Nephron (organoid): ENCODE measurements around the gene CENPP.

ENCODE experiments used
- H3K27ac Mint-ChIP-seq, 3 experiments: 2 replicates each; pipeline ENCODE4 v1.8.0; 2020; ENCODE audit warnings: mixed read lengths in 3 of 3, mild to moderate bottlenecking in 2 of 3, moderate library complexity in 1 of 3
- H3K27me3 Mint-ChIP-seq: 2 replicates; pipeline ENCODE4 v1.8.0; 2021; ENCODE audit warnings: low read depth, mild to moderate bottlenecking, moderate library complexity, mixed read lengths
- H3K36me3 Mint-ChIP-seq: 2 replicates; pipeline ENCODE4 v1.8.0; 2020; ENCODE audit warnings: low read depth, mixed read lengths
- H3K4me1 Mint-ChIP-seq: 2 replicates; pipeline ENCODE4 v1.8.0; 2020; ENCODE audit warnings: mixed read lengths
- H3K4me3 Mint-ChIP-seq, 3 experiments: 2 replicates each; pipeline ENCODE4 v1.8.0; 2020; ENCODE audit warnings: mild to moderate bottlenecking in 3 of 3, mixed read lengths in 3 of 3, moderate library complexity in 2 of 3
- H3K9me3 Mint-ChIP-seq: 2 replicates; pipeline ENCODE4 v1.8.0; 2020; ENCODE audit warnings: mixed read lengths
- TF ChIP-seq, protein P1 (sequence below), 3 experiments: fragments of 200-600 bp; sonication (generic); IDR thresholded peaks; one replicate each; pipeline ENCODE4 v1.5.0; 2021; ENCODE audit warnings: antibody characterized with exemption in 3 of 3; ENCODE audit not compliant: unreplicated experiment in 3 of 3

The CENPP gene

GRCh38 chr9:92369075-92369474 is 43.3 kb downstream of the CENPP start:
- Mint-ChIP-seq H3K9me3 (peaks cover 14% of the 10 kb centered on the region), H3K4me3 (no peak overlapping the region), H3K27me3 (no peaks in the 10 kb centered on the region), H3K36me3 (peaks cover 12% of the 10 kb centered on the region), H3K4me1 (no peaks in the 10 kb centered on the region), H3K27ac (no peak overlapping the region)
- TF ChIP-seq, protein P1, sequence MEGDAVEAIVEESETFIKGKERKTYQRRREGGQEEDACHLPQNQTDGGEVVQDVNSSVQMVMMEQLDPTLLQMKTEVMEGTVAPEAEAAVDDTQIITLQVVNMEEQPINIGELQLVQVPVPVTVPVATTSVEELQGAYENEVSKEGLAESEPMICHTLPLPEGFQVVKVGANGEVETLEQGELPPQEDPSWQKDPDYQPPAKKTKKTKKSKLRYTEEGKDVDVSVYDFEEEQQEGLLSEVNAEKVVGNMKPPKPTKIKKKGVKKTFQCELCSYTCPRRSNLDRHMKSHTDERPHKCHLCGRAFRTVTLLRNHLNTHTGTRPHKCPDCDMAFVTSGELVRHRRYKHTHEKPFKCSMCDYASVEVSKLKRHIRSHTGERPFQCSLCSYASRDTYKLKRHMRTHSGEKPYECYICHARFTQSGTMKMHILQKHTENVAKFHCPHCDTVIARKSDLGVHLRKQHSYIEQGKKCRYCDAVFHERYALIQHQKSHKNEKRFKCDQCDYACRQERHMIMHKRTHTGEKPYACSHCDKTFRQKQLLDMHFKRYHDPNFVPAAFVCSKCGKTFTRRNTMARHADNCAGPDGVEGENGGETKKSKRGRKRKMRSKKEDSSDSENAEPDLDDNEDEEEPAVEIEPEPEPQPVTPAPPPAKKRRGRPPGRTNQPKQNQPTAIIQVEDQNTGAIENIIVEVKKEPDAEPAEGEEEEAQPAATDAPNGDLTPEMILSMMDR (IDR thresholded peaks at IDR 0.05; ENCODE audit: unreplicated experiment in 3 of 3), result no peak

DNA sequence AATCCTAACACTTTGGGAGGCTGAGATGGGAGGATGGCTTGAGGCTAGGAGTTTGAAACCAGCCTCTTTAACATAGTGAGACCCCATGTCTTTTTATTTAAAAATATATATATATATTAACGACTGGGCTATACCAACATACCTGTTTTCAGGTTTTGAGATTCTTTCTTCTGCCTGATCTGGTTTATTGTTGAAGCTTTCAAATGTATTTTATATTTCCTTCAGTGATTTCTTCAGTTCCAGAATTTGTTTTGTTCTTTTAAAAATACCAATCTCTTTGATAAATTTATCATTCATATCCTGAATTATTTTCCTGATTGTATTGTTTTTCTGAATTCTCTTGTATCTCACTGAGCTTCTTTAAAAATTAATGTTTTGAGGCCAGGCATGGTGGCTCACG is 47.4 kb downstream of the CENPP start:
- Mint-ChIP-seq H3K36me3 (peaks cover 30% of the 10 kb centered on the region), H3K4me1 (peaks cover 10% of the 10 kb centered on the region), H3K9me3 (peaks cover 32% of the 10 kb centered on the region), H3K27me3 (no peaks in the 10 kb centered on the region), H3K4me3 (no peak overlapping the region), H3K27ac (no peak overlapping the region)
- TF ChIP-seq, protein P1 (IDR thresholded peaks at IDR 0.05; ENCODE audit: unreplicated experiment in 3 of 3), result no peak

DNA sequence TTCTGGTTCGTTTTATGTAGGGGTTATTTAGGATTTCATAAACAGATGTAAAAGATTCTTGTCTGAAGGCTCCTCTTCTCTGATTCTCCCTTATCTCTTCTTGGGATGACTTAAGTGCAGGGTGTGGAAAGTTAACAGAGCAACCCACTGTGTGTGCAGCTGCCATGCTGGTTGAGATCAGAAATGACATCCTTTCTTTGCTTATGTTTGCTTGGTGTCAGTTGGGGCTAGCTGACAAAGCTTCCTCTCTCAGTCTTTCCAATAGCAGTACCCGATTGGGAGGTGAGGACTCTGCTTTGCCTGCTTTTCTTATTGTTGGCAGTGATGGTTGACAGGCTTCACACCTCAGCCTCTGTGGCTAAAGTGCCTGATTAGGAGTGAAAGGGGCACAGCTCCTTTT is 52.1 kb downstream of the CENPP start:
- Mint-ChIP-seq H3K9me3 (peaks cover 22% of the 10 kb centered on the region), H3K27me3 (no peaks in the 10 kb centered on the region), H3K36me3 (peaks cover 22% of the 10 kb centered on the region), H3K4me3 (no peak overlapping the region), H3K27ac (peak overlapping the region; percentile 77 to 87 (median 84)), H3K4me1 (peaks cover 10% of the 10 kb centered on the region)
- TF ChIP-seq, protein P1 (IDR thresholded peaks at IDR 0.05; ENCODE audit: unreplicated experiment in 3 of 3), result no peak

- TF ChIP-seq, protein P1 (IDR thresholded peaks at IDR 0.05; ENCODE audit: unreplicated experiment in 3 of 3), result no peak
- H3K9me3 Mint-ChIP-seq, result peaks cover 18% of the 10 kb centered on the region
Observed at GRCh38 chr9:92378865-92379560, 53.3 kb downstream of the CENPP start.

DNA sequence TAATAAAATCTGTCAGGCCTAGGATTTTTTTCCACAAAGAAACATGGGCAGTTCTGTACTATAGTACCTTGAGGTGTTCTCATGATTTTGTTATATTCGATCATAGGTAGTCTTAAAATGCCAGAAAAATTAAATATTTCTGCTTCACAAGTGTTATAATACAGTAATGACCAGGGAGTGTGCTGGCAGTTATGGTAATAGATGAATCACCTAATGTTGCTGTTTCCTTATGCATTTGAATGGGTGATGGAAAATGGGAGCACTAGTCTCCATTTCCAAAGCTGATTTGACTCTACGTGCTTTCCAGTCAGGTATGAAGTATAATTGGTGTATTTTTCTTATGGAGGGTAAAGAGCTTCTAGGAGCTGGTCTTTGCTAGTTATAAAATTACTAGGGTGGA is 54.9 kb downstream of the CENPP start:
- Mint-ChIP-seq H3K36me3 (peaks cover 6% of the 10 kb centered on the region), H3K9me3 (peaks cover 7% of the 10 kb centered on the region), H3K27ac (no peak overlapping the region), H3K27me3 (no peaks in the 10 kb centered on the region), H3K4me1 (peaks cover 10% of the 10 kb centered on the region), H3K4me3 (no peak overlapping the region)
- TF ChIP-seq, protein P1 (IDR thresholded peaks at IDR 0.05; ENCODE audit: unreplicated experiment in 3 of 3), result no peak

More at GRCh38 chr9:92378865-92379560, 53.3 kb downstream of the CENPP start:
- Mint-ChIP-seq H3K27me3 (no peaks in the 10 kb centered on the region), H3K27ac (peak overlapping the region; percentile 46 to 84 (median 77)), H3K36me3 (peaks cover 19% of the 10 kb centered on the region), H3K4me3 (no peak overlapping the region), H3K4me1 (peaks cover 10% of the 10 kb centered on the region)

- no peaks in the 10 kb centered on the region for H3K36me3 Mint-ChIP-seq
- no peaks in the 10 kb centered on the region for H3K27me3 Mint-ChIP-seq
- H3K4me1 Mint-ChIP-seq, result peaks cover 10% of the 10 kb centered on the region
- TF ChIP-seq, protein P1 (IDR thresholded peaks at IDR 0.05; ENCODE audit: unreplicated experiment in 3 of 3), result no peak
- no peak overlapping the region for H3K27ac Mint-ChIP-seq
- no peak overlapping the region for H3K4me3 Mint-ChIP-seq
- no peaks in the 10 kb centered on the region for H3K9me3 Mint-ChIP-seq
Observed at GRCh38 chr9:92381775-92382174, 56.0 kb downstream of the CENPP start.
